CD14-positive monocyte (primary cell): ENCODE data around the gene EEF1AKMT4. TPM values are rescaled to one million over a fixed set of nuclear protein-coding genes. Genes with fewer than 3 reads are reported as not detected.

ENCODE experiments used
- DNase-seq, 3 donors: peaks; one replicate each; pipeline ENCODE4 v3.0.0-alpha.2; 2011 to 2022
- H2AFZ ChIP-seq: 2 replicates; pipeline ENCODE4 v1.6.0; 2012; ENCODE audit warnings: mild to moderate bottlenecking, low read depth, low read length, inconsistent platforms; ENCODE audit not compliant: insufficient read depth, poor library complexity, severe bottlenecking
- H3K27ac ChIP-seq, 2 donors: 1 replicate in 1 of 2; 2 replicates in 1 of 2; pipeline ENCODE4 v1.5.1; 2012 to 2013; ENCODE audit warnings: low read length in 2 of 2, control low read depth in 1 of 2, inconsistent platforms in 1 of 2, low read depth in 1 of 2, mild to moderate bottlenecking in 1 of 2
- H3K27me3 ChIP-seq, 2 donors: one replicate each; pipeline versions ENCODE4 v1.6.0 to v1.6.1; 2011 to 2013; ENCODE audit warnings: low read length in 2 of 2; ENCODE audit not compliant: control insufficient read depth in 2 of 2, insufficient read depth in 2 of 2
- H3K36me3 ChIP-seq, 2 donors: replicated peaks in 1 of 2; 1 replicate in 1 of 2; 2 replicates in 1 of 2; pipeline versions ENCODE4 v1.5.1 to v1.6.1; 2012 to 2013; ENCODE audit warnings: low read length in 2 of 2, control low read depth in 1 of 2, inconsistent platforms in 1 of 2, mild to moderate bottlenecking in 1 of 2; ENCODE audit not compliant: insufficient read depth in 2 of 2, control insufficient read depth in 1 of 2
- H3K4me1 ChIP-seq, 2 donors: 1 replicate in 1 of 2; 2 replicates in 1 of 2; pipeline versions ENCODE4 v1.5.1 to v1.6.1; 2012 to 2013; ENCODE audit warnings: low read length in 2 of 2, control low read depth in 1 of 2, inconsistent platforms in 1 of 2, mild to moderate bottlenecking in 1 of 2, moderate library complexity in 1 of 2; ENCODE audit not compliant: insufficient read depth in 2 of 2, control insufficient read depth in 1 of 2
- H3K4me2 ChIP-seq: replicated peaks from 2 replicates; pipeline ENCODE3; 2012; ENCODE audit warnings: low read length, moderate library complexity, mild to moderate bottlenecking; ENCODE audit not compliant: poor library complexity, severe bottlenecking; ENCODE audit errors: extremely low read depth
- H3K4me3 ChIP-seq, 3 experiments: fragments of 200-600 bp in 1 of 3; sonication (generic) in 1 of 3; replicated peaks in 1 of 3; 1 replicate in 2 of 3; 2 replicates in 1 of 3; pipeline ENCODE4 v1.5.1; 2011 to 2013; ENCODE audit warnings: low read length in 3 of 3, mild to moderate bottlenecking in 3 of 3, control low read depth in 2 of 3, low read depth in 2 of 3, inconsistent platforms in 1 of 3, moderate library complexity in 1 of 3
- H3K79me2 ChIP-seq: 2 replicates; pipeline ENCODE4 v1.6.0; 2012; ENCODE audit warnings: mild to moderate bottlenecking, control low read depth, inconsistent platforms, low read length, moderate library complexity; ENCODE audit not compliant: insufficient read depth
- H3K9ac ChIP-seq: 2 replicates; pipeline ENCODE4 v1.6.0; 2017; ENCODE audit warnings: low read length, mild to moderate bottlenecking; ENCODE audit not compliant: insufficient read depth, poor library complexity, severe bottlenecking
- H3K9me3 ChIP-seq, 2 donors: replicated peaks in 1 of 2; 1 replicate in 1 of 2; 2 replicates in 1 of 2; pipeline versions ENCODE4 v1.5.1 to v1.6.1; 2012 to 2013; ENCODE audit warnings: low read length in 2 of 2, control low read depth in 1 of 2; ENCODE audit not compliant: control insufficient read depth in 1 of 2, insufficient read depth in 1 of 2
- H4K20me1 ChIP-seq: 2 replicates; pipeline ENCODE4 v1.6.0; 2012; ENCODE audit warnings: mild to moderate bottlenecking, low read length, control low read depth, moderate library complexity; ENCODE audit not compliant: insufficient read depth
- H3K27ac Mint-ChIP-seq, 7 donors: one replicate each; pipeline ENCODE4 v1.8.0; 2020; ENCODE audit warnings: mild to moderate bottlenecking in 7 of 7, mixed read lengths in 7 of 7, moderate library complexity in 6 of 7, inconsistent platforms in 2 of 7
- H3K27me3 Mint-ChIP-seq, 3 donors: one replicate each; pipeline ENCODE4 v1.8.0; 2021 to 2022; ENCODE audit warnings: low read depth in 3 of 3, mild to moderate bottlenecking in 3 of 3, mixed read lengths in 3 of 3, moderate library complexity in 3 of 3, inconsistent platforms in 1 of 3
- H3K36me3 Mint-ChIP-seq, 2 donors: one replicate each; pipeline ENCODE4 v1.8.0; 2020; ENCODE audit warnings: mixed read lengths in 2 of 2, inconsistent platforms in 1 of 2, mild to moderate bottlenecking in 1 of 2
- H3K4me1 Mint-ChIP-seq: one replicate; pipeline ENCODE4 v1.8.0; 2020; ENCODE audit warnings: mild to moderate bottlenecking, mixed read lengths
- H3K4me3 Mint-ChIP-seq, 2 donors: one replicate each; pipeline ENCODE4 v1.8.0; 2020; ENCODE audit warnings: mild to moderate bottlenecking in 2 of 2, mixed read lengths in 2 of 2, moderate library complexity in 1 of 2
- H3K9me3 Mint-ChIP-seq, 7 donors: one replicate each; pipeline ENCODE4 v1.8.0; 2020 to 2022; ENCODE audit warnings: mixed read lengths in 7 of 7, mild to moderate bottlenecking in 6 of 7, moderate library complexity in 6 of 7, inconsistent platforms in 2 of 7
- CTCF ChIP-seq: fragments of 200-600 bp; IDR thresholded peaks from one replicate; pipeline ENCODE4 v1.8.0; 2022; ENCODE audit warnings: antibody characterized with exemption, mild to moderate bottlenecking
- WGBS: methylation state at CpG from one replicate; pipeline ENCODE4 v1.1.5; 2013; ENCODE audit warnings: missing lambda C conversion rate; ENCODE audit not compliant: insufficient coverage; 5-methylcytosine and 5-hydroxymethylcytosine counted together
- intact Hi-C, 2 donors: fragments of 100-400 bp; cut with micrococcal nuclease; formaldehyde crosslinking; loops; one replicate each; pipeline versions ENCODE4 v1.15.0 to v1.15.1; 2023
- polyA plus RNA-seq, 3 donors: library from polyadenylated mRNA; depleted of rRNA in 1 of 3; unstranded in 2 of 3; stranded (reverse) in 1 of 3; fragments of 300-500 nt in 2 of 3; fragments of >200 nt in 1 of 3; fragmentation: Illumina TruSeq in 2 of 3; gene quantifications; 1 replicate in 2 of 3; 2 replicates in 1 of 3; pipeline ENCODE4 v1.2.3, GENCODE V29; 2012 to 2021

The EEF1AKMT4 gene
- polyA plus RNA-seq, 3 donors, result 4.0 to 12.0 (median 7.3) TPM

DNA sequence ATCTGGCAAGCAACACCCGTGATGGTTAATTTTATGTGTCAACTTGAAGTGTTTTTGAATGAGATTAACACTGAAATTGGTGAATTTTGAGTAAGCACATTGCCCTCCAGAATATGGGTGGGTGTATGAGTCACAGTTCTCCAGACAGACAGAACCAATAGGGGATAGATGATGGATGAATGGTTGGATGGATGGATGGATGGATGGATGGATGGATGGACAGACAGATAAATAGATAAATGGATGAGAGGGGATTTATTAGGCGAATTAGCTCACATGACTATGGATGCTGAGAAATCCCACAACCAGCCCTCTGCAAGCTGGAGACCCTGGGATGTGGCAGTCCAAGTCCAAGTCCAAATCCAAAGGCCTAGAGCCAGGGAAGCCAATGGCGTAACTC is 25.5 kb upstream of the EEF1AKMT4 start:
- Histone ChIP-seq H3K9ac (no peak overlapping the region), H3K9me3 (peaks cover 0 to 5% of the 10 kb centered on the region in 2 donors), H3K4me3 (no peak overlapping the region), H3K27me3 (peaks cover 18 to 30% of the 10 kb centered on the region in 2 donors), H2AFZ (no peak overlapping the region), H3K27ac (no peak overlapping the region), H3K36me3 (no peaks in the 10 kb centered on the region), H3K4me2 (no peak overlapping the region), H4K20me1 (no peaks in the 10 kb centered on the region), H3K79me2 (no peaks in the 10 kb centered on the region), H3K4me1 (no peaks in the 10 kb centered on the region)
- Mint-ChIP-seq H3K4me3 (no peak overlapping the region), H3K9me3 (peaks cover 0 to 10% (median 0%) of the 10 kb centered on the region in 7 donors), H3K36me3 (no peaks in the 10 kb centered on the region), H3K27ac (no peak overlapping the region), H3K27me3 (peaks cover 41 to 59% (median 47%) of the 10 kb centered on the region in 3 donors), H3K4me1 (peaks cover 2% of the 10 kb centered on the region)
- intact Hi-C loops, result no loop called here
- TF ChIP-seq CTCF, result no peak
- DNase-seq, result no peak
- 84% methylated on average over 2 of the region's 3 CpGs for WGBS

GRCh38 chr3:184227481-184227935 is 22.0 kb upstream of the EEF1AKMT4 start:
- no peaks in the 10 kb centered on the region for H3K36me3 ChIP-seq
- H3K4me3 Mint-ChIP-seq, result peak overlapping the region in 1 of 2 donors; percentile 46
- no peaks in the 10 kb centered on the region for H4K20me1 ChIP-seq
- peaks cover 0 to 14% (median 6%) of the 10 kb centered on the region in 7 donors for H3K9me3 Mint-ChIP-seq
- H3K27me3 ChIP-seq, result peaks cover 47 to 59% of the 10 kb centered on the region in 2 donors
- TF ChIP-seq CTCF, result peak; percentile 98
- WGBS, result 0% methylated on average over 1 of the region's 2 CpGs
- intact Hi-C loops, result loop anchor here in 1 of 2 donors (2.0 kb wide), 1 partner anchor 61 kb away; no protein-coding TSS in a partner anchor
- no peaks in the 10 kb centered on the region for H3K36me3 Mint-ChIP-seq
- H3K9ac ChIP-seq, result no peak overlapping the region
- H3K27me3 Mint-ChIP-seq, result peaks cover 61 to 84% (median 62%) of the 10 kb centered on the region in 3 donors
- no peaks in the 10 kb centered on the region for H3K79me2 ChIP-seq
- H2AFZ ChIP-seq, result no peak overlapping the region
- peaks cover 8% of the 10 kb centered on the region for H3K4me1 Mint-ChIP-seq
- H3K27ac ChIP-seq, result no peak overlapping the region
- H3K27ac Mint-ChIP-seq, result no peak overlapping the region
- peaks cover 4 to 8% of the 10 kb centered on the region in 2 donors for H3K4me1 ChIP-seq
- H3K9me3 ChIP-seq, result peaks cover 0 to 15% of the 10 kb centered on the region in 2 donors
- peak; percentile 19 to 52 (median 19) for DNase-seq
- no peak overlapping the region for H3K4me2 ChIP-seq
- no peak overlapping the region for H3K4me3 ChIP-seq
